Ovary (tissue), 3 donors: ENCODE results near the gene TAF3.

Experiments used
- EP300 ChIP-seq: sonication (generic); formaldehyde crosslinking; IDR thresholded peaks from one replicate; pipeline ENCODE4 v1.6.1; 2017; ENCODE audit warnings: antibody characterized with exemption
- POLR2A ChIP-seq: fragments of 450-650 bp; IDR thresholded peaks from one replicate; pipeline ENCODE4 v1.6.1; 2017; ENCODE audit warnings: antibody characterized with exemption, mild to moderate bottlenecking, moderate library complexity
- TF ChIP-seq, protein P1 (sequence below), 3 donors: fragments of 450-650 bp in 2 of 3; fragments of 200-600 bp in 1 of 3; IDR thresholded peaks; one replicate each; pipeline versions ENCODE4 v1.5.1 to v1.8.0; 2016 to 2022; ENCODE audit warnings: antibody characterized with exemption in 3 of 3, mild to moderate bottlenecking in 1 of 3
- donor health status: DM: no; HTN: no; CAD: no.

DNA sequence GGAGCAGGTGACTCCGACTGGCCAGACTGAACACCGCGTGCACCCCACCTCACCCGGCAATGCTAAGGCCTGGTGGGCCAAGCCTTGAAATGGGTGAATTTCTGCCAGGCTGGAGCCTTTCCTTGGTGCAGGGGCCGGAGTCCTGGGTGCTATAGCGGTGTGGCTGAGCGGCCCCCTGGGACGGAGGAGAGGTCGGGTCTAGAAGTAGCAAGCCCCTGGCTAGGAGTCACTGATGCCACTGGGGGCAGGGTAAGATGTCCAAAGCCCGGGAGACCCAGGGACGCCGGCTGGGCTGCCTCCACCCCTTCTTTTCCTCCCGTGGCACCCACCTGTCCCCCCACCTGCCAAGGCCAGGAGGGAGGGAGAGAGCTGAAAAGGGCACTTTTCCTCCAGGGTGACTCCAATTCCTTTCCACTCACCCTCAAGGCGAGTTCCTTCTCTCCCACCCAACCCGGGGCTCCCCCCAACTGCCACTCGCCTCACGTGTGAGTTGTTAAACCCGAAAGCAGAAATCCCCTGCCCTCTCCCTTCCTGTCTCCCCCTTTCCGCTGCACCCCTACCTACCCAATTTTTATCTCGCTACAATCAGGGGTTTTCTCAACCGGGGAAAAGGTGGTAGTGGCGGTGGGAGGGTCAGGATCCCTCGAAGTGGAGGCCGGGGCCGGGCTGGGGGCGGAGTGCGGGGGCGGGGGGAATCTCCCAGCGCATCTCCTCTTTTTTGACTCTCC is 230.1 kb downstream of the TAF3 start:
- TF ChIP-seq, protein P1, sequence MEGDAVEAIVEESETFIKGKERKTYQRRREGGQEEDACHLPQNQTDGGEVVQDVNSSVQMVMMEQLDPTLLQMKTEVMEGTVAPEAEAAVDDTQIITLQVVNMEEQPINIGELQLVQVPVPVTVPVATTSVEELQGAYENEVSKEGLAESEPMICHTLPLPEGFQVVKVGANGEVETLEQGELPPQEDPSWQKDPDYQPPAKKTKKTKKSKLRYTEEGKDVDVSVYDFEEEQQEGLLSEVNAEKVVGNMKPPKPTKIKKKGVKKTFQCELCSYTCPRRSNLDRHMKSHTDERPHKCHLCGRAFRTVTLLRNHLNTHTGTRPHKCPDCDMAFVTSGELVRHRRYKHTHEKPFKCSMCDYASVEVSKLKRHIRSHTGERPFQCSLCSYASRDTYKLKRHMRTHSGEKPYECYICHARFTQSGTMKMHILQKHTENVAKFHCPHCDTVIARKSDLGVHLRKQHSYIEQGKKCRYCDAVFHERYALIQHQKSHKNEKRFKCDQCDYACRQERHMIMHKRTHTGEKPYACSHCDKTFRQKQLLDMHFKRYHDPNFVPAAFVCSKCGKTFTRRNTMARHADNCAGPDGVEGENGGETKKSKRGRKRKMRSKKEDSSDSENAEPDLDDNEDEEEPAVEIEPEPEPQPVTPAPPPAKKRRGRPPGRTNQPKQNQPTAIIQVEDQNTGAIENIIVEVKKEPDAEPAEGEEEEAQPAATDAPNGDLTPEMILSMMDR (IDR thresholded peaks at IDR 0.05): no peak
- no peak for TF ChIP-seq POLR2A
- no peak for TF ChIP-seq EP300
